HEK293 (cell line): ENCODE measurements around the gene MON1B.

Experiments used
- CTCF ChIA-PET: fragments of 350-600 bp; formaldehyde crosslinking; extraction: SDS; loops from one replicate; lab custom pipeline; 2021; ENCODE audit warnings: antibody characterized with exemption; lab: Yijun Ruan, JAX
- POLR2A ChIA-PET: fragments of 300-600 bp; formaldehyde crosslinking; extraction: SDS; loops from one replicate; lab custom pipeline; 2020; ENCODE audit warnings: antibody characterized with exemption, inconsistent platforms; lab: Yijun Ruan, JAX
- H3K27ac ChIP-seq: fragments of 200-500 bp; sonication (Bioruptor generic); 2 replicates; pipeline ENCODE4 v1.5.1; 2014; ENCODE audit warnings: low read depth, low read length, control low read depth, inconsistent platforms; ENCODE audit errors: extremely low read depth
- H3K36me3 ChIP-seq, 2 experiments: fragments of 200-500 bp in 1 of 2; sonication (Bioruptor generic) in 1 of 2; 1 replicate in 1 of 2; 2 replicates in 1 of 2; pipeline ENCODE4 v1.5.1; 2014 to 2017; ENCODE audit warnings: inconsistent platforms in 2 of 2, low read length in 2 of 2; ENCODE audit not compliant: control insufficient read depth in 2 of 2, insufficient read depth in 1 of 2
- H3K4me1 ChIP-seq: fragments of 200-500 bp; sonication (Bioruptor generic); 2 replicates; pipeline ENCODE4 v1.5.1; 2014; ENCODE audit warnings: mild to moderate bottlenecking, low read length, inconsistent platforms; ENCODE audit not compliant: control insufficient read depth, insufficient read depth
- H3K4me3 ChIP-seq: 2 replicates; pipeline ENCODE4 v1.5.1; 2011; ENCODE audit warnings: low read depth, mild to moderate bottlenecking, control low read depth, low read length, moderate library complexity
- H3K9me3 ChIP-seq: fragments of 200-500 bp; sonication (Bioruptor generic); 2 replicates; pipeline ENCODE4 v1.5.1; 2014; ENCODE audit warnings: low read depth, low read length, inconsistent platforms; ENCODE audit not compliant: control insufficient read depth, insufficient read depth
- EGR2 ChIP-seq: fragments of 450-650 bp; formaldehyde crosslinking; IDR thresholded peaks from 2 replicates; pipeline ENCODE4 v1.5.1; 2016; ENCODE audit warnings: low read depth, missing biosample characterization, missing genetic modification characterization
- KLF8 ChIP-seq: fragments of 450-650 bp; formaldehyde crosslinking; IDR thresholded peaks from 2 replicates; pipeline ENCODE4 v1.5.1; 2016; ENCODE audit warnings: missing biosample characterization, missing genetic modification characterization
- MZF1 ChIP-seq: fragments of 450-650 bp; formaldehyde crosslinking; IDR thresholded peaks from 2 replicates; pipeline ENCODE4 v1.5.1; 2017; ENCODE audit warnings: missing biosample characterization, missing genetic modification characterization, borderline replicate concordance
- OVOL3 ChIP-seq: fragments of 450-650 bp; formaldehyde crosslinking; IDR thresholded peaks from 2 replicates; pipeline ENCODE4 v1.5.1; 2016; ENCODE audit warnings: missing biosample characterization, missing genetic modification characterization
- ZBTB17 ChIP-seq: fragments of 450-650 bp; formaldehyde crosslinking; IDR thresholded peaks from 2 replicates; pipeline ENCODE4 v1.5.1; 2016; ENCODE audit warnings: missing biosample characterization, missing genetic modification characterization
- ZBTB21 ChIP-seq: fragments of 450-650 bp; formaldehyde crosslinking; IDR thresholded peaks from 2 replicates; pipeline ENCODE4 v1.5.1; 2017; ENCODE audit warnings: missing biosample characterization, missing genetic modification characterization
- ZBTB44 ChIP-seq: fragments of 450-650 bp; IDR thresholded peaks from 2 replicates; pipeline ENCODE4 v1.5.1; 2018; ENCODE audit warnings: missing biosample characterization, mild to moderate bottlenecking, missing genetic modification characterization
- ZFP3 ChIP-seq: fragments of 450-650 bp; formaldehyde crosslinking; IDR thresholded peaks from 2 replicates; pipeline ENCODE4 v1.5.1; 2016; ENCODE audit warnings: low read depth, missing biosample characterization, missing genetic modification characterization
- ZNF10 ChIP-seq: fragments of 450-650 bp; formaldehyde crosslinking; IDR thresholded peaks from 2 replicates; pipeline ENCODE4 v1.5.1; 2017; ENCODE audit warnings: missing biosample characterization, missing genetic modification characterization
- ZNF157 ChIP-seq: fragments of 450-650 bp; formaldehyde crosslinking; IDR thresholded peaks from 2 replicates; pipeline ENCODE4 v1.5.1; 2016; ENCODE audit warnings: missing biosample characterization, missing genetic modification characterization
- ZNF292 ChIP-seq: fragments of 450-650 bp; formaldehyde crosslinking; IDR thresholded peaks from 2 replicates; pipeline ENCODE4 v1.5.1; 2016; ENCODE audit warnings: low read depth, missing biosample characterization, missing genetic modification characterization, borderline replicate concordance
- ZNF391 ChIP-seq: fragments of 450-650 bp; formaldehyde crosslinking; IDR thresholded peaks from 2 replicates; pipeline ENCODE4 v1.5.1; 2016; ENCODE audit warnings: low read depth, missing biosample characterization, missing genetic modification characterization, borderline replicate concordance
- ZNF433 ChIP-seq: fragments of 450-650 bp; formaldehyde crosslinking; IDR thresholded peaks from 2 replicates; pipeline ENCODE4 v1.5.1; 2016; ENCODE audit warnings: missing biosample characterization, missing genetic modification characterization, low read depth
- ZNF501 ChIP-seq: fragments of 450-650 bp; formaldehyde crosslinking; IDR thresholded peaks from 2 replicates; pipeline ENCODE4 v1.5.1; 2016; ENCODE audit warnings: missing biosample characterization, missing genetic modification characterization
- ZNF529 ChIP-seq: fragments of 450-650 bp; formaldehyde crosslinking; IDR thresholded peaks from 2 replicates; pipeline ENCODE4 v1.5.1; 2017; ENCODE audit warnings: missing genetic modification characterization, missing biosample characterization; ENCODE audit not compliant: insufficient replicate concordance
- ZNF610 ChIP-seq: fragments of 450-650 bp; formaldehyde crosslinking; IDR thresholded peaks from 2 replicates; pipeline ENCODE4 v1.5.1; 2016; ENCODE audit warnings: missing biosample characterization, missing genetic modification characterization, borderline replicate concordance
- ZNF621 ChIP-seq: fragments of 450-650 bp; formaldehyde crosslinking; IDR thresholded peaks from 2 replicates; pipeline ENCODE4 v1.5.1; 2017; ENCODE audit warnings: missing biosample characterization, missing genetic modification characterization
- ZNF654 ChIP-seq: fragments of 450-650 bp; formaldehyde crosslinking; IDR thresholded peaks from 2 replicates; pipeline ENCODE4 v1.5.1; 2016; ENCODE audit warnings: low read depth, missing biosample characterization, missing genetic modification characterization
- ZNF701 ChIP-seq: fragments of 450-650 bp; formaldehyde crosslinking; IDR thresholded peaks from 2 replicates; pipeline ENCODE4 v1.5.1; 2016; ENCODE audit warnings: missing biosample characterization, missing genetic modification characterization
- ZNF791 ChIP-seq: fragments of 450-650 bp; formaldehyde crosslinking; IDR thresholded peaks from 2 replicates; pipeline ENCODE4 v1.5.1; 2016; ENCODE audit warnings: missing biosample characterization, missing genetic modification characterization
- ZSCAN30 ChIP-seq: fragments of 450-650 bp; IDR thresholded peaks from 2 replicates; pipeline ENCODE4 v1.5.1; 2018; ENCODE audit warnings: missing biosample characterization, mild to moderate bottlenecking, missing genetic modification characterization, moderate library complexity
- TF ChIP-seq, protein P1 (sequence below): fragments of 450-650 bp; formaldehyde crosslinking; IDR thresholded peaks from 2 replicates; pipeline ENCODE4 v1.5.1; 2016; ENCODE audit warnings: missing biosample characterization, missing genetic modification characterization

The MON1B gene

GRCh38 chr16:77168901-77169300, 22.1 kb upstream of the MON1B start:
- H3K4me1 ChIP-seq: no peaks in the 10 kb centered on the region
- ChIA-PET CTCF (interaction anchor here (0.6 to 4.1 kb wide), 7 partner anchors 8 to 1376 kb away, joined by 3 to 30 read pairs (median 4); no protein-coding TSS in a partner anchor), POLR2A (no interaction called here)
- H3K4me3 ChIP-seq: no peak overlapping the region
- no peak overlapping the region for H3K27ac ChIP-seq
- H3K36me3 ChIP-seq: no peaks in the 10 kb centered on the region
- H3K9me3 ChIP-seq: no peaks in the 10 kb centered on the region
- TF ChIP-seq, protein P1, sequence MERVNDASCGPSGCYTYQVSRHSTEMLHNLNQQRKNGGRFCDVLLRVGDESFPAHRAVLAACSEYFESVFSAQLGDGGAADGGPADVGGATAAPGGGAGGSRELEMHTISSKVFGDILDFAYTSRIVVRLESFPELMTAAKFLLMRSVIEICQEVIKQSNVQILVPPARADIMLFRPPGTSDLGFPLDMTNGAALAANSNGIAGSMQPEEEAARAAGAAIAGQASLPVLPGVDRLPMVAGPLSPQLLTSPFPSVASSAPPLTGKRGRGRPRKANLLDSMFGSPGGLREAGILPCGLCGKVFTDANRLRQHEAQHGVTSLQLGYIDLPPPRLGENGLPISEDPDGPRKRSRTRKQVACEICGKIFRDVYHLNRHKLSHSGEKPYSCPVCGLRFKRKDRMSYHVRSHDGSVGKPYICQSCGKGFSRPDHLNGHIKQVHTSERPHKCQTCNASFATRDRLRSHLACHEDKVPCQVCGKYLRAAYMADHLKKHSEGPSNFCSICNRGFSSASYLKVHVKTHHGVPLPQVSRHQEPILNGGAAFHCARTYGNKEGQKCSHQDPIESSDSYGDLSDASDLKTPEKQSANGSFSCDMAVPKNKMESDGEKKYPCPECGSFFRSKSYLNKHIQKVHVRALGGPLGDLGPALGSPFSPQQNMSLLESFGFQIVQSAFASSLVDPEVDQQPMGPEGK (tag by site-specific recombination): no peak
- no peak for TF ChIP-seq EGR2
- no peak for TF ChIP-seq OVOL3

GRCh38 chr16:77169650-77170236, 21.2 kb upstream of the MON1B start:
- CTCF ChIA-PET: interaction anchor here (0.6 to 4.1 kb wide), 24 partner anchors 8 to 1518 kb away, joined by 3 to 30 read pairs (median 4); no protein-coding TSS in a partner anchor
- Histone ChIP-seq H3K9me3 (no peaks in the 10 kb centered on the region), H3K4me3 (no peak overlapping the region), H3K4me1 (no peaks in the 10 kb centered on the region), H3K36me3 (no peaks in the 10 kb centered on the region), H3K27ac (no peak overlapping the region)
- TF ChIP-seq ZNF654 (peak; percentile 52), ZNF501 (tag by site-specific recombination) (no peak), ZNF10 (tag by site-specific recombination) (no peak), ZNF529 (tag by site-specific recombination) (no peak)
- POLR2A ChIA-PET: no interaction called here

DNA sequence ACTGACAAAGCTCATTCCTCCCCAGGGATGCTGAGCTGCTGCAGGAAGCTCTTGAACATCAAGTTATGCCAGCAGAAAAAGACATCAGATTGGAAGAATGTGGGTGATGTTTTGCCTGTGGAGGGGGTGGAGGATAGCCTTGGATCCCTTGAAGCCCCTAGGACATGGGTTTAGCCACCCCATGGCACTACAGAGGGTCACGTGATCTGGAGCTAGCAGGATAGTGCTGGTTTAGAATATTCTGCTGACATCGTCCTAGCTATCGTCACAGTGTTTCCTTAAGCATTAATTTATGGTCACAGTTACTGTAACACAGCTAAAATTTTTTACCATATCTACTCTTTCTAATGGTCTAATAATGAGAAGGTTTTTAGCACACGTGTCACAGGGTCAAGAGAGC, 20.2 kb upstream of the MON1B start:
- Histone ChIP-seq H3K4me1 (no peaks in the 10 kb centered on the region), H3K27ac (no peak overlapping the region), H3K9me3 (no peaks in the 10 kb centered on the region), H3K4me3 (no peak overlapping the region), H3K36me3 (no peaks in the 10 kb centered on the region)
- POLR2A ChIA-PET: no interaction called here
- CTCF ChIA-PET: interaction anchor here (0.6 to 4.1 kb wide), 29 partner anchors 9 to 1866 kb away, joined by 3 to 30 read pairs (median 3); no protein-coding TSS in a partner anchor
- TF ChIP-seq MZF1 (tag by site-specific recombination) (no peak), ZNF157 (no peak), ZSCAN30 (tag by site-specific recombination) (no peak), ZBTB44 (tag by site-specific recombination) (no peak), ZNF701 (no peak), ZNF621 (tag by site-specific recombination) (no peak), ZBTB17 (tag by site-specific recombination) (no peak), ZFP3 (tag by site-specific recombination) (no peak), ZBTB21 (tag by site-specific recombination) (no peak), ZNF433 (tag by site-specific recombination) (no peak), KLF8 (tag by site-specific recombination) (no peak), ZNF791 (tag by site-specific recombination) (no peak), ZNF391 (tag by site-specific recombination) (no peak), ZNF292 (tag by site-specific recombination) (no peak), ZNF610 (tag by site-specific recombination) (no peak)
